Mucosa of descending colon (tissue), 3 donors: ENCODE data around the gene MED16. TPM values are rescaled to one million over a fixed set of nuclear protein-coding genes. Genes with fewer than 3 reads are reported as not detected.
"Not testable (repeated sequence)": the region's sequence is repeated elsewhere in the genome, so short reads cannot be mapped to it uniquely, and the experiment has no call there.

Experiments used
- ATAC-seq: fragments of 200-7000 bp; cut with Tn5 transposase; one replicate; pipeline ENCODE4 v1.9.1; 2020; ENCODE audit warnings: mild to moderate bottlenecking, moderate library complexity
- DNase-seq, 3 donors: peaks; one replicate each; pipeline ENCODE4 v3.0.0-alpha.2; 2020
- H3K36me3 ChIP-seq: fragments of 200-600 bp; one replicate; pipeline ENCODE4 v1.8.0; 2021; ENCODE audit warnings: low read depth, mild to moderate bottlenecking
- H3K4me1 ChIP-seq: fragments of 200-600 bp; one replicate; pipeline ENCODE4 v1.8.0; 2021; ENCODE audit warnings: low read depth, mild to moderate bottlenecking
- H3K4me3 ChIP-seq: fragments of 200-600 bp; one replicate; pipeline ENCODE4 v1.8.0; 2021; ENCODE audit warnings: mild to moderate bottlenecking
- H3K9me3 ChIP-seq: fragments of 200-600 bp; one replicate; pipeline ENCODE4 v1.8.0; 2021; ENCODE audit warnings: mild to moderate bottlenecking
- intact Hi-C, 2 donors: fragments of 100-400 bp; cut with DNase I in 1 of 2; cut with micrococcal nuclease in 1 of 2; formaldehyde crosslinking; loops; one replicate each; pipeline versions ENCODE4 v1.11.0 to v1.11.1; 2022; cut with DNase I, micrococcal nuclease
- total RNA-seq, 3 donors: library from RNA; stranded (reverse); fragmentation: NEBNext Ultra II Directional in 2 of 3; extraction: Animal tissue kit (Norgen Biotek cat#: 25700) in 2 of 3; gene quantifications; one replicate each; pipeline versions ENCODE4 v1.2.1 to v1.2.4, GENCODE V29; 2021 to 2023
- TF ChIP-seq, protein P1 (sequence below): fragments of 200-600 bp; IDR thresholded peaks from one replicate; pipeline ENCODE4 v1.8.0; 2022; ENCODE audit warnings: antibody characterized with exemption, mild to moderate bottlenecking
- donor health status: DM: no; HTN: no; CAD: no; lungs with moderate emphysema.
- donor health status: DM: no; HTN: no; CAD: no.
- donor health status: DM: no; HTN: yes; CAD: no.

Gene MED16
- total RNA-seq, 3 donors from 2014 or later = 53.4 to 77.4 (median 61.4) TPM

DNA sequence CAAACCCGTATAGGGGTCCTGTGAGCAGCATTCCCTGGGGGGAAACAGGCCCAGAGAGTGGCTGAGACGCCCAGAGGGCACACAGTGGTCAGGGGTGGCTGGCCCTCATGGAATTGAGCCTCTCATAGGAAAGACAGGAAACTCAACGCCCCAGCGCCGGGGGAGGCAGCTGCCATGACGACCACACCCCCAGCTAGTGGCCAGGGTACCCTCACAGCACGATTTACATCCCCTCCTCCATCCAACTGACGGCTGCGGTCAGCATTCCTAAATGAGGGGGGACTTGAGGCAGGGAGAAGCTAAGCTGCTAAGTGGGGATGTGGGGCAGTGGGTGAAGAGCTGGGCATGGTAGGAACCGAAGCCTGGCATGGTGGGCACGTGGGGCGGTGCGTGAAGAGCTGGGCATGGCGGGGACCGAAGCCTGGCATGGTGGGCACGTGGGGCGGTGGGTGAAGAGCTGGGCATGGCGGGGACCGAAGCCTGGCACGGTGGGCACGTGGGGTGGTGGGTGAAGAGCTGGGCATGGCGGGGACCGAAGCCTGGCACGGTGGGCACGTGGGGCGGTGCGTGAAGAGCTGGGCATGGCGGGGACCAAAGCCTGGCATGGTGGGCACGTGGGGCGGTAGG lies 10.0 kb downstream of the MED16 start:
- DNase-seq (no peak), ATAC-seq (no peak)
- H3K36me3 ChIP-seq = peaks cover 4% of the 10 kb centered on the region
- intact Hi-C loops = no loop called here
- no peak overlapping the region for H3K4me3 ChIP-seq
- no peaks in the 10 kb centered on the region for H3K9me3 ChIP-seq
- no peaks in the 10 kb centered on the region for H3K4me1 ChIP-seq
- TF ChIP-seq, protein P1, sequence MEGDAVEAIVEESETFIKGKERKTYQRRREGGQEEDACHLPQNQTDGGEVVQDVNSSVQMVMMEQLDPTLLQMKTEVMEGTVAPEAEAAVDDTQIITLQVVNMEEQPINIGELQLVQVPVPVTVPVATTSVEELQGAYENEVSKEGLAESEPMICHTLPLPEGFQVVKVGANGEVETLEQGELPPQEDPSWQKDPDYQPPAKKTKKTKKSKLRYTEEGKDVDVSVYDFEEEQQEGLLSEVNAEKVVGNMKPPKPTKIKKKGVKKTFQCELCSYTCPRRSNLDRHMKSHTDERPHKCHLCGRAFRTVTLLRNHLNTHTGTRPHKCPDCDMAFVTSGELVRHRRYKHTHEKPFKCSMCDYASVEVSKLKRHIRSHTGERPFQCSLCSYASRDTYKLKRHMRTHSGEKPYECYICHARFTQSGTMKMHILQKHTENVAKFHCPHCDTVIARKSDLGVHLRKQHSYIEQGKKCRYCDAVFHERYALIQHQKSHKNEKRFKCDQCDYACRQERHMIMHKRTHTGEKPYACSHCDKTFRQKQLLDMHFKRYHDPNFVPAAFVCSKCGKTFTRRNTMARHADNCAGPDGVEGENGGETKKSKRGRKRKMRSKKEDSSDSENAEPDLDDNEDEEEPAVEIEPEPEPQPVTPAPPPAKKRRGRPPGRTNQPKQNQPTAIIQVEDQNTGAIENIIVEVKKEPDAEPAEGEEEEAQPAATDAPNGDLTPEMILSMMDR = no peak

DNA sequence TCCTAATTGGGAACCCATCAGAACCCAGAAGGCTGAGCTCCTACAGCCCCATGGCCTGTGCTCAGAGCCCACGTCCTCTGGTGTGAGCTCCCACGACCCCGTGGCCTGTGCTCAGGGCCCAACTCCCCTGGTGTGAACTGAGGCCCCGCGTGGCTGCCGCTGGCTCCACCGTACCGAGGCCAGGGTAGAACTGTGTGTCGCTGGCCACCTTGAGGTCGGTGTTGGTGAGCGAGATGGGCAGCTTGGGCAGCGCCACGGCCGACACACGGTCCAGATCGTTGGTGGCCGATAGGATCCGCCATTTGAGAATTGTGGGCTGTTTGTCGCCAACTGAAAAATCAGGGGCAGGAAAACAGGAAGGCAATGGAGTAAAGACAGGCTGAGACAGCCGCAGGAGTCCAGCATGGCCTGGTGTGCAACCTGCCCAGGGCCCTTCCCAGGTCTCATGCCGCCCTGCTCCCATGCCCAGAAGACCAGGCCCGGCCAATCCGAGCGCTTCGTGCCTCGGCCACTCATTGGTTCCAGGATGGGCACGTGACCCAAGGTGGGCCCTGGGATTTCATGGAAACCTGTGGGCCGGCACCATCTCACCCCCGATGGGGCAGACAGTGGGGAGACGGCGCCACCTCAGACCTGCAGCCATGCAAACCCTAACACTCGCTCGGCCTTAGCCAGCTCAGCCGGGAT lies 11.5 kb downstream of the MED16 start:
- no peak for ATAC-seq
- peaks cover 4% of the 10 kb centered on the region for H3K36me3 ChIP-seq
- no peak for DNase-seq
- no peak overlapping the region for H3K4me3 ChIP-seq
- H3K9me3 ChIP-seq = no peaks in the 10 kb centered on the region
- TF ChIP-seq, protein P1 = no peak
- H3K4me1 ChIP-seq = no peaks in the 10 kb centered on the region
- intact Hi-C loops = no loop called here

DNA sequence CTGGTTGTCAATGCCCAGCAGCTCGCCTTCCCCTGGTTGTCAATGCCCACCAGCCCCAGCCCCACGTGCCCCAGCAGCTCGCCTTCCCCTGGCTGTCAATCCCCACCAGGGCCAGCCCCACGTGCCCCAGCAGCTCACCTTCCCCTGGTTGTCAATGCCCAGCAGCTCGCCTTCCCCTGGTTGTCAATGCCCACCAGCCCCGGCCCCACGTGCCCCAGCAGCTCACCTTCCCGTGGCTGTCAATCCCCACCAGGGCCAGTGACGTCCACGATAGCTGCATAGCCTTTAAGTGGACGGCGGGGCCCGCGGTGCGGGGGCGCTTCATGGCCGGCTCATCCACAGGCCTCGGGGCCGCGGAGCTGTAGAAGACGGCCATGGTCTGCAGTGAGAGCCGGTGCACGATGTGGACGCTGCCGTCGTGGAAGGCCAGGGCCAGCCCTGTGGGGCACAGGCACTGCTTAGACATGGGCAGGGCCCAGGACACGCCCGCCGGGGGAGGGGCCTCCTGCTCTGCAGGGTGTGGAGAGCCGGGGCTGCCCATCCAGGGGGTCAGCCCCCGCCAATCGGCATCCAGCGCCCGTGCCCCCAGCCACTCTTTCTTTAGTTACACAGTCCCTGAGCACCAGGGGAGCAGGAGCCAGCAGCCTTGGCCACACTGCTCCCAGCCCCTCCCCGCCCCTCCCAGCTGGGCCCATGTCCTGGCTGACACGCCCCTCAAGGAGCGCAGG lies 13.1 kb downstream of the MED16 start:
- Histone ChIP-seq H3K9me3 (no peaks in the 10 kb centered on the region), H3K36me3 (peaks cover 4% of the 10 kb centered on the region), H3K4me1 (no peaks in the 10 kb centered on the region), H3K4me3 (no peak overlapping the region)
- DNase-seq = peak in 1 of 3 donors; percentile 52
- TF ChIP-seq, protein P1 = no peak
- intact Hi-C loops = no loop called here
- ATAC-seq = peak; percentile 45

DNA sequence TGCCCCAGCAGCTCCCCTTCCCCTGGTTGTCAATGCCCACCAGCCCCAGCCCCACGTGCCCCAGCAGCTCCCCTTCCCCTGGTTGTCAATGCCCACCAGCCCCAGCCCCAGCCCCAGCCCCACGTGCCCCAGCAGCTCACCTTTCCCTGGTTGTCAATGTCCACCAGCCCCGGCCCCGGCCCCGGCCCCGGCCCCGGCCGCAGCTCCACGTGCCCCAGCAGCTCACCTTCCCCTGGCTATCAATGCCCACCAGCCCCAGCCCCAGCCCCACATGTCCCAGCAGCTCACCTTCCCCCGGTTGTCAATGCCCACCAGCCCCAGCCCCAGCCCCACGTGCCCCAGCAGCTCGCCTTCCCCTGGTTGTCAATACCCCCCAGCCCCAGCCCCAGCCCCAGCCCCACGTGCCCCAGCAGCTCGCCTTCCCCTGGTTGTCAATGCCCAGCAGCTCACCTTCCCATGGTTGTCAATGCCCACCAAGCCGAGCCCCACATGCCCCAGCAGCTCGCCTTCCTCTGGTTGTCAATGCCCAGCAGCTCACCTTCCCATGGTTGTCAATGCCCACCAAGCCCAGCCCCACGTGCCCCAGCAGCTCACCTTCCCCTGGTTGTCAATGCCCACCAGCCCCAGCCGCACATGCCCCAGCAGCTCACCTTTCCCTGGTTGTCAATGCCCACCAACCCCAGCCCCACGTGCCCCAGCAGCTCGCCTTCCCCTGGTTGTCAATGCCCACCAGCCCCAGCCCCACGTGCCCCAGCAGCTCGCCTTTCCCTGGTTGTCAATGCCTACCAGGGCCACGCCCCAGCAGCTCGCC lies 14.0 kb downstream of the MED16 start:
- intact Hi-C loops, H3K36me3 ChIP-seq: not testable (repeated sequence)

DNA sequence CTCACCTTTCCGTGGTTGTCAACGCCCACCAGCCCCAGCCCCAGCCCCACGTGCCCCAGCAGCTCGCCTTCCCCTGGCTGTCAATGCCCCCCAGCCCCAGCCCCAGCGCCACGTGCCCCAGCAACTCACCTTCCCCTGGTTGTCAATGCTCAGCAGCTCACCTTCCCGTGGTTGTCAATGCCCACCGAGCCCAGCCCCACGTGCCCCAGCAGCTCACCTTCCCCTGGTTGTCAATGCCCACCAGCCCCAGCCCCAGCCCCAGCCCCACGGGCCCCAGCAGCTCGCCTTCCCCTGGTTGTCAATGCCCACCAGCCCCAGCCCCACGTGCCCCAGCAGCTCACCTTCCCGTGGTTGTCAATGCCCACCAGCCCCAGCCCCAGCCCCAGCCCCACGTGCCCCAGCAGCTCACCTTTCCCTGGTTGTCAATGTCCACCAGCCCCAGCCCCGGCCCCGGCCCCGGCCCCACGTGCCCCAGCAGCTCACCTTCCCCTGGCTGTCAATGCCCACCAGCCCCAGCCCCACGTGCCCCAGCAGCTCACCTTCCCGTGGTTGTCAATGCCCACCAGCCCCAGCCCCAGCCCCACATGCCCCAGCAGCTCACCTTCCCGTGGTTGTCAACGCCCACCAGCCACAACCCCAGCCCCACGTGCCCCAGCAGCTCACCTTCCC lies 14.9 kb downstream of the MED16 start:
- H3K9me3 ChIP-seq, H3K36me3 ChIP-seq, intact Hi-C loops, DNase-seq, H3K4me3 ChIP-seq, ATAC-seq, H3K4me1 ChIP-seq: not testable (repeated sequence)

More for the DNA sequence above, 14.0 kb downstream of the MED16 start:
- H3K4me1 ChIP-seq, H3K4me3 ChIP-seq, H3K9me3 ChIP-seq, ATAC-seq, DNase-seq: not testable (repeated sequence)

DNA sequence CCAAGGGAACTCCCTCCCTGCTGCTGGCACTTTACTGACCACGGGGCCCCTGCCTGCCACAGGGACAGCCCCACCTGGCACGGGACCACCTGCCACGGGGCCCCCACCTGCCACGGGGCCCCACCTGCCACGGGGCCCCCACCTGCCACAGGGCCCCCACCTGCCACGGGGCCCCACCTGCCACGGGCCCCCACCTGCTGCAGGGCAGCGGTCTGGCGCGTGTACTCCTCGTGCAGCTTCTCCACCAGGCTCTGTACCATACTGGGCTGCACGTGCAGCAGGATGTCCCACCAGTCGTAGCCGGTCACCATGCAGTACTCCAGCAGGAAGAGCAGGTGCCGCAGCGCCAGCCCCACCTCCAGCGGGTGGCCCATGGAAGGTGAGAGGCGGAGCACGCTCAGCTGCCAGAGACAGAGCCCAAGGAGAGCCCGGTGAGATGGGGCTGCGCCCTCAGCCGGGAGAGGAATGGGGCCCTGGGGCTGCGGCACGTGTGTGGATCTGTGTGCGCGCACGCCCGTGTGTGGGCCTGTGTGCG lies 16.1 kb downstream of the MED16 start:
- DNase-seq = no peak
- intact Hi-C loops = no loop called here
- H3K36me3 ChIP-seq = no peaks in the 10 kb centered on the region
- no peaks in the 10 kb centered on the region for H3K9me3 ChIP-seq
- TF ChIP-seq, protein P1 = no peak
- no peak overlapping the region for H3K4me3 ChIP-seq
- no peak for ATAC-seq
- peaks cover 9% of the 10 kb centered on the region for H3K4me1 ChIP-seq
